CD4-positive, alpha-beta T cell treated with Interleukin-15 for 1 hour (primary cell): ENCODE results near the gene TSPY2.
"Not testable (repeated sequence)": the region's sequence is repeated elsewhere in the genome, so short reads cannot be mapped to it uniquely, and the experiment has no call there.

Experiments used
- DNase-seq: peaks from one replicate; pipeline ENCODE4 v3.0.0-alpha.2; 2020

TSPY2 gene, protein sequence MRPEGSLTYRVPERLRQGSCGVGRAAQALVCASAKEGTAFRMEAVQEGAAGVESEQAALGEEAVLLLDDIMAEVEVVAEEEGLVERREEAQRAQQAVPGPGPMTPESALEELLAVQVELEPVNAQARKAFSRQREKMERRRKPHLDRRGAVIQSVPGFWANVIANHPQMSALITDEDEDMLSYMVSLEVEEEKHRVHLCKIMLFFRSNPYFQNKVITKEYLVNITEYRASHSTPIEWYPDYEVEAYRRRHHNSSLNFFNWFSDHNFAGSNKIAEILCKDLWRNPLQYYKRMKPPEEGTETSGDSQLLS

DNA sequence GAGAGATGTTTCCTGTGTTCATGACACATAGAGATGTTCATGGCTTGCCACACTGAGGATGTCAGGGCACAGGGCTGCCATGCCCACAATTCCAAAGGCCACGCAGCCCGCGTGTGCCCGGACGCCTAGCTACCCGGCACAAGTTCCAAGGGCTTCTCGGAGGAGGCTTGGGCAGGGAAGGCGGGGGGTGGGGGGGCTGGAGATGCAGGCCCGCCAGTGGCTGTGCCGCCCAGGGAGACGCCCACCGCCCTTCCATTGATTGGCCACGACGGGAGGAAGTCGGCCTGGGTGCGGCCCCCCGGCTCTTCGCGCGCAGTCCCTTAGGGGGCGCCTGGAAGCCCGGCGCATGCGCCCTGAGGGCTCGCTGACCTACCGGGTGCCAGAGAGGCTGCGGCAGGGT lies at the start of gene TSPY2:
Gene TSPY2, plus strand, starts transcription at position 301 of the 400 bp plus-strand sequence. Its CDS starts 46 bp downstream, at position 347.
- DNase-seq, result not testable (repeated sequence)

- not testable (repeated sequence) for DNase-seq
These were observed 36.5 kb upstream of the TSPY2 start for GRCh38 chrY:6209565-6209964.

DNA sequence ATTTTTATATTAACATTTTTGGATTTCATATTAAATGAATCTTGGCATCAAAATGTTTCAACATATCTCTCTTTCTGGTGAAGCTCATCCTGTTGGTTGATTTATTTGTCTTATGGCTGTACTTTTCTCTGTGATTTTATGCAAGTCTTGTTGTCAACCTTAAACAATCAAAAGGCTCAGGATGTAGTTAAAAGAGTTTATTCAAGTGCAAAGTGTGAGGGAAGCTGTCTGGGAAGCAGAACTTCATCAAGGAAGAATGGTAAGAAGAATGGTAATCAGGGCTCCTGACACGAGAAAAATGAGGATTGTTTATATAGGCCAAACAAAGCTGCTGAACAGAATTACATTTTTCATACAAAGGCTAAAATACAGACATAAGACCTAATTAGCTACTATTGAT lies 29.0 kb upstream of the TSPY2 start:
- not testable (repeated sequence) for DNase-seq

DNA sequence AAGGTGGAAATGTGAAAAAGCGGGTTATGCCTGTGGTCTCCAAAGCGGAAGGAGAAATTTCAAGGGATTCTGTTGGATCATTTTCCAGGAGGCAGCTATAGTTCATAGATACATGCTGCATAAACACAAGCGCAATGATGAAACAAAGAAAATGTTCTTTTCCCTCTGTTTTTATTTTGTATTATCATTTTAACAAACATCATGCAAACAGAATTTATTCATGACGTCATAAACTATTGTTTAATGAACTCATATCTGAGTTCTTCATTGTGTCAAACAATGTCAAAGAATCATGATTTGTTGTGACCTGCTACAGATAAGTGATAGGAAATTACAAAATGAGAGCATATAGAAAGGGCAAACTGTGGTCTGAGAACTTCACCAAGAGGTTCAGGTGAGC lies 23.8 kb downstream of the TSPY2 start:
- not testable (repeated sequence) for DNase-seq
